ENCODE measurements around the gene ARMC12.

- TF ChIP-seq, protein P1, sequence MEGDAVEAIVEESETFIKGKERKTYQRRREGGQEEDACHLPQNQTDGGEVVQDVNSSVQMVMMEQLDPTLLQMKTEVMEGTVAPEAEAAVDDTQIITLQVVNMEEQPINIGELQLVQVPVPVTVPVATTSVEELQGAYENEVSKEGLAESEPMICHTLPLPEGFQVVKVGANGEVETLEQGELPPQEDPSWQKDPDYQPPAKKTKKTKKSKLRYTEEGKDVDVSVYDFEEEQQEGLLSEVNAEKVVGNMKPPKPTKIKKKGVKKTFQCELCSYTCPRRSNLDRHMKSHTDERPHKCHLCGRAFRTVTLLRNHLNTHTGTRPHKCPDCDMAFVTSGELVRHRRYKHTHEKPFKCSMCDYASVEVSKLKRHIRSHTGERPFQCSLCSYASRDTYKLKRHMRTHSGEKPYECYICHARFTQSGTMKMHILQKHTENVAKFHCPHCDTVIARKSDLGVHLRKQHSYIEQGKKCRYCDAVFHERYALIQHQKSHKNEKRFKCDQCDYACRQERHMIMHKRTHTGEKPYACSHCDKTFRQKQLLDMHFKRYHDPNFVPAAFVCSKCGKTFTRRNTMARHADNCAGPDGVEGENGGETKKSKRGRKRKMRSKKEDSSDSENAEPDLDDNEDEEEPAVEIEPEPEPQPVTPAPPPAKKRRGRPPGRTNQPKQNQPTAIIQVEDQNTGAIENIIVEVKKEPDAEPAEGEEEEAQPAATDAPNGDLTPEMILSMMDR (conservative IDR thresholded peaks at IDR 0.05; ENCODE audit: low read depth in 2 of 2) = no peak
- TF ChIP-seq EZH2 (IDR thresholded peaks at IDR 0.05; ENCODE audit: low read depth, unreplicated experiment) = no peak
- no peak for TF ChIP-seq POLR2AphosphoS5 (IDR thresholded peaks at IDR 0.05; ENCODE audit: low read depth)
These were observed 26.5 kb upstream of the ARMC12 start for GRCh38 chr6:35710241-35710847.
